Measurements from ENCODE around the gene STX19.

- TF ChIP-seq EZH2 (IDR thresholded peaks at IDR 0.05; ENCODE audit: borderline replicate concordance, insufficient read depth, low read depth, low read length, poor library complexity, severe bottlenecking) (no peak), CTCF (IDR thresholded peaks at IDR 0.05) (no peak)
These were observed 18.1 kb upstream of the STX19 start for GRCh38 chr3:94046533-94046932.
